DND-41 (cell line): ENCODE measurements around the gene EFNA2.

Source experiments
- CTCF ChIP-seq: IDR thresholded peaks from 2 replicates; pipeline ENCODE4 v1.5.1; 2012; ENCODE audit warnings: borderline replicate concordance, low read length, moderate library complexity, mild to moderate bottlenecking; ENCODE audit not compliant: poor library complexity, severe bottlenecking; ENCODE audit errors: extremely low read depth
- EZH2 ChIP-seq: IDR thresholded peaks from 3 replicates; pipeline ENCODE4 v1.6.1; 2012; ENCODE audit warnings: borderline replicate concordance, low read depth, mild to moderate bottlenecking, moderate library complexity, low read length, inconsistent platforms; ENCODE audit not compliant: severe bottlenecking

GRCh38 chr19:1249990-1250436, 35.7 kb upstream of the EFNA2 start:
- TF ChIP-seq CTCF: no peak
- no peak for TF ChIP-seq EZH2
